Astrocyte of the cerebellum (primary cell): ENCODE measurements around the gene ZRANB1.

ENCODE experiments used
- DNase-seq: peaks from one replicate; pipeline ENCODE4 v3.0.0-alpha.2; 2011; ENCODE audit warnings: low read depth
- H3K4me3 ChIP-seq: 2 replicates; pipeline ENCODE4 v1.5.1; 2011; ENCODE audit warnings: mild to moderate bottlenecking, low read depth, low read length, moderate library complexity
- CTCF ChIP-seq: IDR thresholded peaks from 2 replicates; pipeline ENCODE4 v1.5.1; 2012; ENCODE audit warnings: low read length, low read depth, moderate library complexity, mild to moderate bottlenecking; ENCODE audit errors: missing control alignments
- in situ Hi-C: cut with HindIII; loops from 2 replicates; pipeline ENCODE4 v1.10.0; 2017; ENCODE audit warnings: low sequenced_read_pairs

The ZRANB1 gene

DNA sequence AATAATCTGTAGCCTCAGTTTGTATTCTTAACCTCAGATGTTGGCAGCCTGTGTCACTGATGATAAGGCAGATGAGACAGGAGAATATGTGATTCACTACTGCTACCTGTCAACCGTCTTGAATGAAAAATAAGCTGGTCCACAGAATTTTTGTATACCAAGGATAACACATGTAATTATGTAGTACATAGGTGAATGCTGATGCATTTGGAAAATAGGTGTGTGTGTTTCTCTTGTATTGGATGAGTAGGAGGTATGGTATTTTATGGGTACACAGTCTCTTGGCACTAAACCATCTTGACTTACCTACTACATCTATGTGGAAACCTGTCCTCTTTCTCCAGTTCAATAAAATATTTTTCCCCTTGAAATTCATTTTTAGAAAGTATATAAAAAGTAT lies 20.7 kb upstream of the ZRANB1 start:
- in situ Hi-C loops: no loop called here
- no peak overlapping the region for H3K4me3 ChIP-seq
- no peak for DNase-seq
- TF ChIP-seq CTCF: no peak

GRCh38 chr10:124923684-124924083 lies 18.2 kb upstream of the ZRANB1 start:
- no peak overlapping the region for H3K4me3 ChIP-seq
- in situ Hi-C loops: no loop called here
- no peak for TF ChIP-seq CTCF
- DNase-seq: no peak

DNA sequence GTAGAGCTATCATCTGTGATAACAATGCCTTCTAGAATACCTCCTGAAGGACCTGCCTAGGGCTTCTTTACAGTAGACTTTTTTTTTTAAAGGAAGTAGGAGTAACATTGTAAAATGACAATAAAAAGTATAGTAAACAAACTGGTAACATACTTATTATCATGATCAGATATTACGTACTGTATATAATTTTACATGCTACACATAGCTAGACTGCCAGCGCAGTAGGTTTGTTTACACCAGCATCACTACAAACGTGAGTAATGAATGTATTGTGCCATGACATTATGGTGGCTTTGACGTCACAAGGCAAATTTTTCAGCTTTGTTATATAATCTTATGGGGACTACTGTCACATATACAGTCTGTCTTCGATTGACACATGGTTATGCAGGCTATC lies 15.4 kb upstream of the ZRANB1 start:
- TF ChIP-seq CTCF: no peak
- no peak for DNase-seq
- no peak overlapping the region for H3K4me3 ChIP-seq
- in situ Hi-C loops: no loop called here

GRCh38 chr10:124928087-124928486 lies 13.8 kb upstream of the ZRANB1 start:
- in situ Hi-C loops: no loop called here
- TF ChIP-seq CTCF: no peak
- no peak overlapping the region for H3K4me3 ChIP-seq
- DNase-seq: no peak

DNA sequence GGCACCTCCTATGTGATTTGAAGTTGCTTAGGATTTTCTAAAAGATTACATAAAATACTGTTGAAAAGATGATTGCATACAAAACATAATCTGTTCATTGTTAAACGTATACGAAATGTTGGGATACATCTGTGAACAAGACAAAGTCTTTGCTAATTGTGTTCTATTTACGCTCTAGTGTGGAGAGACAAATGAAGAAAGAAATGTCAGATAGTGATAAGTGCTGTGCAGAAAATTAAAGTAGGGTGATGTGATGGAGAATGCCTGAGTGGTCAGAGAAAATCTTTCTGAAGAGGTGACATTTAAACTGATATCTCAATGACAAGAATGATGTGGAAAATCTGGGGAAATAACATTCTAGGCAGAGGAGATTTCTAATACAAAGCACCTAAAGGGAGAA lies 13.4 kb upstream of the ZRANB1 start:
- no peak for TF ChIP-seq CTCF
- DNase-seq: no peak
- in situ Hi-C loops: no loop called here
- H3K4me3 ChIP-seq: no peak overlapping the region

- no peak for DNase-seq
- TF ChIP-seq CTCF: no peak
- in situ Hi-C loops: no loop called here
- no peak overlapping the region for H3K4me3 ChIP-seq
These were observed 6.0 kb upstream of the ZRANB1 start for GRCh38 chr10:124935946-124936345.

- H3K4me3 ChIP-seq: no peak overlapping the region
- DNase-seq: no peak
- no peak for TF ChIP-seq CTCF
- in situ Hi-C loops: no loop called here
These were observed 5.1 kb upstream of the ZRANB1 start for GRCh38 chr10:124936813-124937212.
